ENCODE results near the gene UBE2K.
"Not testable (repeated sequence)": the region's sequence is repeated elsewhere in the genome, so short reads cannot be mapped to it uniquely, and the experiment has no call there.

- not testable (repeated sequence) for TF ChIP-seq EZH2 (IDR thresholded peaks at IDR 0.05; ENCODE audit: insufficient read depth, poor library complexity, severe bottlenecking); EZH2phosphoT487 (IDR thresholded peaks at IDR 0.05; ENCODE audit: insufficient read depth, low read depth)
Observed at GRCh38 chr4:39717743-39718142, 19.8 kb downstream of the UBE2K start.
